Ishikawa (cell line): ENCODE measurements around the gene HBE1.

ENCODE experiments used
- CEBPB ChIP-seq: IDR thresholded peaks from 2 replicates; pipeline ENCODE4 v1.6.1; 2012
- CREB1 ChIP-seq: IDR thresholded peaks from 2 replicates; pipeline ENCODE4 v1.6.1; 2012; ENCODE audit warnings: low read depth
- EGR1 ChIP-seq: IDR thresholded peaks from 2 replicates; pipeline ENCODE4 v1.6.1; 2012
- EP300 ChIP-seq: IDR thresholded peaks from 2 replicates; pipeline ENCODE4 v1.6.1; 2012; ENCODE audit warnings: borderline replicate concordance
- FOXM1 ChIP-seq: IDR thresholded peaks from 2 replicates; pipeline ENCODE4 v1.6.1; 2012; ENCODE audit warnings: low read depth, borderline replicate concordance
- NFIC ChIP-seq: IDR thresholded peaks from 2 replicates; pipeline ENCODE4 v1.6.1; 2012
- RAD21 ChIP-seq: IDR thresholded peaks from 2 replicates; pipeline ENCODE4 v1.6.1; 2012; ENCODE audit warnings: low read depth
- TAF1 ChIP-seq: IDR thresholded peaks from 2 replicates; pipeline ENCODE4 v1.6.1; 2012; ENCODE audit warnings: low read depth, mild to moderate bottlenecking
- TCF12 ChIP-seq: IDR thresholded peaks from 2 replicates; pipeline ENCODE4 v1.6.1; 2012; ENCODE audit warnings: low read depth
- TEAD4 ChIP-seq: IDR thresholded peaks from 2 replicates; pipeline ENCODE4 v1.6.1; 2012
- YY1 ChIP-seq: IDR thresholded peaks from 2 replicates; pipeline ENCODE4 v1.6.1; 2012; ENCODE audit warnings: low read depth
- ZBTB7A ChIP-seq: IDR thresholded peaks from 2 replicates; pipeline ENCODE4 v1.6.1; 2012; ENCODE audit warnings: low read depth
- TF ChIP-seq, protein P1 (sequence below): IDR thresholded peaks from 2 replicates; pipeline ENCODE4 v1.6.1; 2012; ENCODE audit warnings: low read depth, mild to moderate bottlenecking
- TF ChIP-seq, protein P2 (sequence below): IDR thresholded peaks from 2 replicates; pipeline ENCODE4 v1.6.1; 2012
- TF ChIP-seq, protein P3 (sequence below): IDR thresholded peaks from 2 replicates; pipeline ENCODE4 v1.6.1; 2012

HBE1 gene

DNA sequence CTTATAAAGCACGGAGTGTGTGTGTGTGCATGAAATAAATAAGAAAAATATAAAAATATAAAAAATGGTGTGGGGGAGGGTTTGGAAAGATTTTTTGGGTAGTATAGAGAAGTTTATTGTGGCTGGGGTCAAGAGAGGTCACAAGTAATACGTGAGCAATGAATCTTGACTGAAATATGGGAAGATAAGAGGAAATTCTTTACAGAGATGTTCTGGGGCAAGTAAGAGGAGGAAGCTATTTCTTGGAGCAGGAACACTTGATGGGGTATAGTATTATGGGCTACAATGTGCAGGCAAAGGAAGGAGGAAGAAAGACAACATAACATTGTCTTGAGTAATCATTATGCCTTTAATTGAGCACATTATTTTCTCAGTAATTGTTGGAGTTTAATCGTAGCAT, 37.6 kb downstream of the HBE1 start:
- TF ChIP-seq NFIC (no peak), TEAD4 (no peak), CEBPB (no peak), CREB1 (no peak)
- TF ChIP-seq, protein P1, sequence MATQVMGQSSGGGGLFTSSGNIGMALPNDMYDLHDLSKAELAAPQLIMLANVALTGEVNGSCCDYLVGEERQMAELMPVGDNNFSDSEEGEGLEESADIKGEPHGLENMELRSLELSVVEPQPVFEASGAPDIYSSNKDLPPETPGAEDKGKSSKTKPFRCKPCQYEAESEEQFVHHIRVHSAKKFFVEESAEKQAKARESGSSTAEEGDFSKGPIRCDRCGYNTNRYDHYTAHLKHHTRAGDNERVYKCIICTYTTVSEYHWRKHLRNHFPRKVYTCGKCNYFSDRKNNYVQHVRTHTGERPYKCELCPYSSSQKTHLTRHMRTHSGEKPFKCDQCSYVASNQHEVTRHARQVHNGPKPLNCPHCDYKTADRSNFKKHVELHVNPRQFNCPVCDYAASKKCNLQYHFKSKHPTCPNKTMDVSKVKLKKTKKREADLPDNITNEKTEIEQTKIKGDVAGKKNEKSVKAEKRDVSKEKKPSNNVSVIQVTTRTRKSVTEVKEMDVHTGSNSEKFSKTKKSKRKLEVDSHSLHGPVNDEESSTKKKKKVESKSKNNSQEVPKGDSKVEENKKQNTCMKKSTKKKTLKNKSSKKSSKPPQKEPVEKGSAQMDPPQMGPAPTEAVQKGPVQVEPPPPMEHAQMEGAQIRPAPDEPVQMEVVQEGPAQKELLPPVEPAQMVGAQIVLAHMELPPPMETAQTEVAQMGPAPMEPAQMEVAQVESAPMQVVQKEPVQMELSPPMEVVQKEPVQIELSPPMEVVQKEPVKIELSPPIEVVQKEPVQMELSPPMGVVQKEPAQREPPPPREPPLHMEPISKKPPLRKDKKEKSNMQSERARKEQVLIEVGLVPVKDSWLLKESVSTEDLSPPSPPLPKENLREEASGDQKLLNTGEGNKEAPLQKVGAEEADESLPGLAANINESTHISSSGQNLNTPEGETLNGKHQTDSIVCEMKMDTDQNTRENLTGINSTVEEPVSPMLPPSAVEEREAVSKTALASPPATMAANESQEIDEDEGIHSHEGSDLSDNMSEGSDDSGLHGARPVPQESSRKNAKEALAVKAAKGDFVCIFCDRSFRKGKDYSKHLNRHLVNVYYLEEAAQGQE = no peak

DNA sequence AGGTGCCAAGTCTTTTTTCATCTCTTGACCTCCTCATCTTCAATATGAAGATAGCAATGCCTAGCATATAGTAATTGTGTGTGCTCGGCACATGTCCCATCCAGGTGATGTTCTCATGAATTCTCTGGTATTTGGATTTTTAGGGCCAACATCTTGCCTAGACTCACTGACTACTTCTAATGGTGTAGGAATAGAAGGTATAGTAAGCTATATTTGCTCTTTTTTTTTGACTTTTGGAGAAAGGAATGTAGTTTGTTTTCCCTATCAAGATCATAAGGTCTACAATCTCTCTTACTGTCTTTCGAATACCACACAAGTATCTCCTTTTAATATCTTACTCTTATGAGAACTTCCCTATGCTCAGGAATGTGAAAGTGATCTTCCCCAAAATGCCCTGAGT, 38.6 kb downstream of the HBE1 start:
- TF ChIP-seq, protein P2, sequence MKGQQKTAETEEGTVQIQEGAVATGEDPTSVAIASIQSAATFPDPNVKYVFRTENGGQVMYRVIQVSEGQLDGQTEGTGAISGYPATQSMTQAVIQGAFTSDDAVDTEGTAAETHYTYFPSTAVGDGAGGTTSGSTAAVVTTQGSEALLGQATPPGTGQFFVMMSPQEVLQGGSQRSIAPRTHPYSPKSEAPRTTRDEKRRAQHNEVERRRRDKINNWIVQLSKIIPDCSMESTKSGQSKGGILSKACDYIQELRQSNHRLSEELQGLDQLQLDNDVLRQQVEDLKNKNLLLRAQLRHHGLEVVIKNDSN = no peak
- TF ChIP-seq, protein P3, sequence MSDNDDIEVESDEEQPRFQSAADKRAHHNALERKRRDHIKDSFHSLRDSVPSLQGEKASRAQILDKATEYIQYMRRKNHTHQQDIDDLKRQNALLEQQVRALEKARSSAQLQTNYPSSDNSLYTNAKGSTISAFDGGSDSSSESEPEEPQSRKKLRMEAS = no peak
- TF ChIP-seq TCF12 (no peak), RAD21 (no peak), FOXM1 (no peak)

DNA sequence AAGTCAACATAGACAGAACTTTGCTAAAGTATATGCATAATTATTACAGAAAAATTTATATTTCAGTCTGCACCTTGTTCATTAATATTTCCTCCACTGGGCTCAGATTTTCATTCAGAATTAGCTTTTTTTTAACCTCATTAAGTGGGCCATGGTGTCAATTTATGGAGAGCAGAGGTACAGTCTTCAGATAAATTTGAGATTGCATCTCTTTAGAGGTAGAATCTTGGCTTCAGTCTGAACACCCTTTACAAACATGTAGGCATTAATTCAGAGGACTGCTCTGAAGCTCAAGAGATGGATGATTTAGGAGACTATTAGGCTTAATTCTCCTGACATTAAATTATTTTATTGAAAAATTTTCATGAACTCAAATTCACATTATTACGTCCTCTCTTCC, 39.5 kb downstream of the HBE1 start:
- TF ChIP-seq, protein P1 = no peak
- TF ChIP-seq EGR1 (no peak), NFIC (no peak), TEAD4 (no peak), CREB1 (no peak), TAF1 (no peak)
- TF ChIP-seq, protein P3 = no peak

DNA sequence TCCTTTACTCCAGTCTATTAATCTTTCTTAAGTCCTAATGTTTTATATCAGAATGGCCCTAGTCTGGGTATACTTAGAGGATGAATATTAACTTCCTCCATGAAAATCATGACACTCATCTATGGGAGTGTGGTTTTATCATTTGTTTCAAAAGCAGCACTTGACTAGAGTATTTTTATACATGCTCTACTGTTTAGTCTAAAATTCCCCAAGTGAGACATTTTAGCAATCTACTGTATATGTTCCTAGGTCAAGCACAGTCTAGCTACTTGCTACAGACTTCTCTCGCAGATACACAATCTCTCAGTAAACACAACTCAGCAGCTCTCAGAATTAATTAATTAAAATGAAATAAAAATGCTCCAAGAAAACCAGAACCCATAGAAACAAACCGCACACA, 39.9 kb downstream of the HBE1 start:
- TF ChIP-seq TCF12 (no peak), EP300 (no peak), NFIC (no peak), ZBTB7A (no peak), TAF1 (no peak)

DNA sequence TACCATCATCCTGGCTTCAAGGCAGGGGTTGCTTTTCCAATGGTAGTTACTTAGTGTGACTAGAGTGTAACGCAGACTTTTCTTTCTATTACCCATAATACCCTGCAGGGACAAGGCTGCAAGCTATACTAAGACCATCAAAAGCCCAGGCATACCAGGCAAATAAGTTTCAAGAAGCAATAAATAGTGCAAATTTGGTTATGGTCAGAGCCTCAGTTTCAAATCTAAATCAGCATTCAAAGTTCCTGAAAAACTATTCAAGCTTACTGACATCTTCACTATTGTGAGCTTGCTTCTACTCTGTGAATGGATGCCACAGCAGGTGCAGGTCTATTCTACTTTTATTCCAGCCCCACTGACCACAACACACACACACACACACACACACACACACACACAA, 40.4 kb downstream of the HBE1 start:
- TF ChIP-seq, protein P1 = no peak
- TF ChIP-seq, protein P3 = no peak
- TF ChIP-seq YY1 = no peak
- no peak for TF ChIP-seq RAD21
- TF ChIP-seq TAF1 = no peak
- no peak for TF ChIP-seq FOXM1
- TF ChIP-seq, protein P2 = no peak
- no peak for TF ChIP-seq TEAD4
- no peak for TF ChIP-seq CEBPB

DNA sequence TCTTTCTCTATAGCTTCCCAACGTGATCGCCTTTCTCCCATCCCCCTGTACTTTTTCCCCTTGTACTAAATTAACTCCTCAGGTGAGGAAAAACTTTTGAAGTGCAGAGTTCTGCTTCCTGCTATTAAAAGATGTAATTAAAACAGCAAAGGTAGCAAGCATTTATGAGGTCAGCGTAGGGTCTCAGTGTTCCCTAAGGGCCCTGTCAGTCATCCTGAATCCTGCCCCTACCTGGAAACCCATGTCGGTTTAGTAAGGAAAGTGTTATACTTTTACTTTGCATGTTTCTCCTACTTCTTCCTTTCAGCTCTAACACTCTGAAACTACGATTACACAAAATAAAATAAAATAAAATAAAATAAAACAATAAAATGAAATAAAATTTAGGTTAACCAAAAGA, 41.6 kb downstream of the HBE1 start:
- TF ChIP-seq TCF12 (no peak), TAF1 (no peak), EGR1 (no peak), FOXM1 (no peak), ZBTB7A (no peak), EP300 (no peak), NFIC (no peak)
- TF ChIP-seq, protein P2 = no peak
